NCI-H2171 treated with DMSO at 0.1 percent for 48 hours (cell line): ENCODE measurements around the gene CALCOCO1.

Source experiments
- DNase-seq: peaks from one replicate; lab custom pipeline; 2025; lab: John Stamatoyannopoulos, UW

CALCOCO1 gene

GRCh38 chr12:53751336-53752191 lies 24.3 kb upstream of the CALCOCO1 start, which contains the start of gene CISTR:
Gene CISTR (minus strand): TSS chr12:53751979.
- DNase-seq, result peak; percentile 64

- DNase-seq, result peak; percentile 89
Measured at GRCh38 chr12:53750812-53751335, 23.6 kb upstream of the CALCOCO1 start.

- DNase-seq, result peak; percentile 89
Measured at GRCh38 chr12:53749986-53750811, 22.9 kb upstream of the CALCOCO1 start.

- DNase-seq, result no peak
Measured at GRCh38 chr12:53748072-53748840, 21.0 kb upstream of the CALCOCO1 start.

GRCh38 chr12:53747095-53747494 lies 19.8 kb upstream of the CALCOCO1 start:
- DNase-seq, result peak; percentile 57

GRCh38 chr12:53746592-53747092 lies 19.4 kb upstream of the CALCOCO1 start:
- DNase-seq, result peak; percentile 89

- DNase-seq, result no peak
Measured at GRCh38 chr12:53744751-53745150, 17.5 kb upstream of the CALCOCO1 start.

GRCh38 chr12:53744130-53744441 lies 16.8 kb upstream of the CALCOCO1 start:
- DNase-seq, result no peak

GRCh38 chr12:53743266-53744129 lies 16.2 kb upstream of the CALCOCO1 start:
- DNase-seq, result peak; percentile 72

- no peak for DNase-seq
Measured at GRCh38 chr12:53740130-53740491, 12.9 kb upstream of the CALCOCO1 start.

- no peak for DNase-seq
Measured at GRCh38 chr12:53739214-53740129, 12.2 kb upstream of the CALCOCO1 start.

- peak; percentile 77 for DNase-seq
Measured at GRCh38 chr12:53738406-53739213, 11.4 kb upstream of the CALCOCO1 start.

- DNase-seq, result no peak
Measured at GRCh38 chr12:53737951-53738405, 10.7 kb upstream of the CALCOCO1 start.

- no peak for DNase-seq
Measured at GRCh38 chr12:53737093-53737808, 10.0 kb upstream of the CALCOCO1 start.

- DNase-seq, result no peak
Measured at GRCh38 chr12:53736592-53736991, 9.3 kb upstream of the CALCOCO1 start.

- no peak for DNase-seq
Measured at GRCh38 chr12:53735556-53735955, 8.3 kb upstream of the CALCOCO1 start.

- DNase-seq, result no peak
Measured at GRCh38 chr12:53734425-53734824, 7.2 kb upstream of the CALCOCO1 start.

GRCh38 chr12:53733807-53734200 lies 6.6 kb upstream of the CALCOCO1 start:
- DNase-seq, result no peak
